HG03103 (cell line): Measurements from ENCODE around the gene PAX8.
"Not testable (repeated sequence)": the region's sequence is repeated elsewhere in the genome, so short reads cannot be mapped to it uniquely, and the experiment has no call there.

Experiments used
- ATAC-seq: cut with Tn5 transposase; IDR thresholded peaks from one replicate; pipeline ENCODE4 v1.9.1; 2021; ENCODE audit warnings: low read depth; ENCODE audit not compliant: unreplicated experiment

The PAX8 gene

DNA sequence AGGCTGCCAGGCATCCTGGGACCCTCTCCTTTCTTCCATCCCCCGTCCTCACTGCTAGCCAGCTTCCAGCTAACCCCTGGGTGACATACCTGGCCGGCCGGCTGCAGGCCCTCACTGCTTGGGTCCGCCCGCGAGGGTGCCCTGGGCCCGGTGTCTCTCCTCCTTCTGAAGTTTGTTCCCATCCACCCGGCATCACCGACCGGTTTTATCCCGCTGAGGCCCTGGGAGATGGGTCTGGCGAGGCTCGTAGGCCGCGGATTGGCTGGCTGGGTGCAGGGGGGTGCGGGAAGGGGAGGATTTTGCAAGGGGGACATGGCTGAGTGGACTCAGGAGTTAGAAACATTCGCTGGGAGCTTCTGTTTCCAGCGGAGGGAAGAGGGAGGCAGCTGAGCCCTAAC, at the start of gene PAX8:
Gene PAX8, minus strand, starts transcription at position 180 of the 398 bp plus-strand sequence. CDS start 527 bp downstream, outside the sequence.
- no peak for ATAC-seq

DNA sequence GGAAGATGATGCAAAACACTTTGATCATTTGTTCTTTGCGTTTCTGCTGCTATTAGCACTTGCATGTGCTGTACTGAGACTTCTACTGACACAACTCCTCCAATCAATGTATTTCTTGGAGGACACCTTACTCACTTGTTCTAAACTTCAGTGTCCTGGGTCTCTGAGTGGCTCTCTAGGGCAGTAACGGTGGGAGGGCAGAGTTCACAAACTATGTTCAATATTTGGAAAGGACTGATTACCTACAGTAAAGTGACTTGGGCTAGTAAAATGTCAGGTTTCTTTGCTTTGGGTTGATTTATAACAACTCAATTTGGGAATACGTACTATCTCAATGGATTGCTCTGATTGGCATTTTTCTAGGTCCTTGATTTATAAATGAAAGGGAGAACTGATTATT, 49.3 kb upstream of the PAX8 start:
- ATAC-seq: no peak

GRCh38 chr2:113325161-113325731, 46.5 kb upstream of the PAX8 start:
- not testable (repeated sequence) for ATAC-seq

- no peak for ATAC-seq
These were observed 46.0 kb upstream of the PAX8 start for GRCh38 chr2:113324684-113325160.

DNA sequence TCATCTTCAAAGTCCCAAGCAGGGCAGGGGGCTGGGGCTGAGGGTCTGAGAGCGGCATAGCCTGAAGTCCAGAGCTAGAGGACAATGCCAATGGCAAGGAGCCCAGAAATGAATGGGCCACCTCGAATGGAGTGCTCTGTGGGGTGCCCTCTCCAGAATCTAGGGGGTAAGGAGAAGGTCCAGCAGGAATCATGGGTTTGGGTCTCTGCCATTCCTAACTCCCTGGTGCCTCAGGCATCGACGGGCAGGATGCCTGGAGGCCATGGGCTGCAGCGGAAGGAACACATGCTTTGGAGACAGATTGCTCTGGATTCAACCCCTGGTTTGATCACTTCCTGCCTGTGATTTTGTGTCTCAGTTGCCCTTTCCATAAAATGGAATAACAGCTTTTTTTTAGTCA, 44.4 kb upstream of the PAX8 start:
- ATAC-seq: not testable (repeated sequence)

- not testable (repeated sequence) for ATAC-seq
These were observed 41.4 kb upstream of the PAX8 start for GRCh38 chr2:113320106-113320505.

- ATAC-seq: not testable (repeated sequence)
These were observed 40.2 kb upstream of the PAX8 start for GRCh38 chr2:113318941-113319340.

DNA sequence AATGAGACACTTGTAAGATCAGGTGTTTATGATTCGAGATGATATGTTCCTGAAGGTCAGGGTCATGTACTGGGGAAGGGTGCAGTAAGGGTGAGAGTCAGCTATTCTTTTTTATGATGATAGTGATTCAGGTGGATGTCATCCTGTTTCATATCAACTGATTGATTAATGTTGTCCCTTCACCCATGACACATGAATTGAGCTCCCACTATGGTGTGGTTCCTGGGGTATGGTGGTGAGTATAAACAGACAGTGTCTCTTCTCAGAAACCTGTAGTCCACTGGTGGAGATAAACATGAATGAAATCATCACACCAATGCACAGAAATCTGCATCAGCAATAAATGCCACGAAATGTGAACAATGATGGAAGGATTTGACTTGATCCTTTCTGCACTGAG, 37.4 kb upstream of the PAX8 start:
- ATAC-seq: no peak

DNA sequence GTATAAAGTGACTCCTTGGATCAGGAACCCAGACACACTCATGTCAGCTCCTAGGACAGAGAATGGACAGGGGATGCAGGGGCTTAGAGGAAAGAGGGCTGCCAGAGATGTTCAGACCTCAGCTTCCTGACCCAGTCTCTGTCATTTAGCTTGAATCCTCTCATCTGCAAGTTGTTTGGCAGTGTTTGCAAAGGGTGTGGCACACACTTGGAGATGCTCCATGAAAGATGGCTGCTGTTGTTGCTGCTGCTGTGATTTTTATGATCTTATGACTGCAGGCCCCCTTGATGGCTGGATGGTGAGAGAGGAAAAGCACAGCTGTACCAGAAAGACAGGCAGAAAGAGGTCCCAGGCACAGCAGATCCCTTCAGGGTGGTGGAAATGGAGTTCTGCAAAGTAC, 35.9 kb upstream of the PAX8 start:
- ATAC-seq: not testable (repeated sequence)

DNA sequence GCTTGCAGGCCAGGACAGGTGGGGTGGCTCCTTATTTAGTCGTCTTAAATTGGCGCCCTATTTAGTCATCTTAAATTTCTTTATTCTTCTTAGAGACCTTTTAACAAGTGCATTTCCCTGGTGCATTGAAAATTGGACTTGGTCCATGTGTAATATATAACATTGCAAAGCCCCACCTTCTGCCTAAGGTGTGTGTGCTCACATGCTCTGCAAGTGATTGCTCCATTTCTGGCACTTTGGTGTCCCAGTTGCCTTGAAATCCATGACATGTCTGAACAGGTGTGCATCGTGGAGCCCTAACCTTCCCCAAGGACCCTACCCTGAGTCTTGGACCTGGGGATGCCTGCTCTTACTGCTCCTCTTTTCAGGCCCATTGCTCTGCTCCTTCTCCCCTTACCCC, 35.5 kb upstream of the PAX8 start:
- not testable (repeated sequence) for ATAC-seq

DNA sequence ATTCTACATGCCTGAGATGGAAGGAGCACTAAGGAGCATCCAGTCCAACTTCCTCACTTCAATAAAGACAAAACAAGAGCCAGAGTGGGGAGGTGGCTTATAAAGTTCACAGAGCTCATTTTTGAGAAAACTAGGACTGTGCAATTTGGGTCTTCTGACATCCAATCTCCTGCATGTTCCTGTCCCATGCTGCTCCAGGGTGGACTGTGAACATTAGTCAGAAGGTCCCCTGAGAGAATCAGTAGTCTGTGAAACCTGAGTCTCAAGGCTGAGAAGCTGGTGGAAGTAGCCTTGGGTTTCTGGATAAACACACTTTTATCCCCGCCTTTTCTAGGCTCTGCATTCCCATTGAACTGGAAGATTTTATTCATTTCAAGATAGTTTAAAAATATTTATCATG, 33.1 kb upstream of the PAX8 start:
- not testable (repeated sequence) for ATAC-seq

- ATAC-seq: not testable (repeated sequence)
These were observed 32.5 kb upstream of the PAX8 start for GRCh38 chr2:113311191-113311590.

DNA sequence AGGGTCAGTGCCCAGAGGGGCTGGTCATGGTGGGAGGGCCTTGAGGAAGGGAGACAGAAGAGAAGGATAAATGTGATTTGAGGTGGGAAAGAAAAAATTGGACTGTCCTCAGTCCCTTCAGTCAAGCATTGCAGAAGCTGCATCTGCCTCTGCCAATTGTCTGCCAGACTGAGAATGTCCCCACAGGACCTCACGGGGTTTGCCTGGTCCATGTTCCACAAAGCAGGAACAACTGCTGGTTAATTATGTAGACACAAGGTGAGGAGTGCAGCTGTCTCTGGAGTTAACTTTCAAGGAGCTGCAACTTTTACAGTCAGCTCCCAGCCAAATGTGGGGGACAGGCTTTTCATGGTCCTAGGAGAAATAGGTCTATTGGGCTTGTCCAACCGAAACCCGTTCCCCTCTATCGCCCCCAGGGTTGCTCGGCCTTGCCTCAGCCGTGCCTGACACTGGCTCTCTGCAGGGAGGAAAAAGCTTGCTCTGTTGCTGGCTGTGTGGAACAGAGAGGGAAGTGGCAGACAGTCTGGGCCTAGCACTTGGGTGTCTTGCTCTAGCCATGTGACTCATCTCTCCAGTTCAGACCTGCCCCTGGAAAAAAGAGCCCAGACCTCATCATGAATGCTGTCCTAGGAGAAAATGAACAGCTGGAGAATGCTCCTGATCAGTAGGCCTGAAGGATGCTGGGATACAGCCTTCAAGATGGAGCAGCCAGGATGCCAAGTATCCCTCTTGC, 31.1 kb upstream of the PAX8 start:
- no peak for ATAC-seq

DNA sequence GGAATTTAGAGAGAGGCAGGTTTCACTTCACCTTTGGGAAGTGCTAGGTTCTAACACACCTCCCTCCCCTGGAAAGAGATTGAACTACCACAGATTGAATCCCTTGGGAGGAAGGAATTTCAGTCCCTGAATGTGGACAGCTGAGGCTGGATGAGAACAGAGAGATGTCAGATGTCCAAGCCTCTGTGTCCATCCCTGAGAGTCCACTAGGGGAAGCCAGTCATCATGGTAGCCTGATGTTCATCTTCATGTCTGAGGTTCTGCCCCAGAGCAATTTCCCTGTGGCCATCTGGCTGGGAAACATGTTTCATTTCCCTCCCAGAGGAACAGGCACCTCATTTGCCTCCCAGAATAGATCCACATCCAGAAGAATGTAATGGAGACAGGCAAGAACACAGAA, 30.1 kb upstream of the PAX8 start:
- not testable (repeated sequence) for ATAC-seq

DNA sequence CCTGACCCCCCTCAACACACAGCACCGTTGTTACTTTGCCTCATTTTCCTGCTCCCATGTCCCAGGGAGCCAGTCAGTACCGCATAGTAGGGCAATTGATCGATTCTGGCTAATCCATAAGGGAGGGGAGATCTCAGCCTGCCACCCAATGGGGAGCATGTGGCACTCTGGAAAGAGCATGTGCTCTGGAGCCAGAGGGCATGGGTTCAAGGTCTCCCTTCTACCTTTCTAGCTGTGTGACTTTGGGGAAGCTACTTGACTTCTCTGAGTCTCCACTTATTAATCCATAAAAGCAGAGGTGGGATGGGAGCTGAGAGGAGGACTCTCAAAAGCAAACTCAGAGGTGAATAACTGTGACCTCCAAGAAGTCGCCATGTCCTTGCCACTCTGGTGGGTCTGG, 27.5 kb upstream of the PAX8 start:
- not testable (repeated sequence) for ATAC-seq

DNA sequence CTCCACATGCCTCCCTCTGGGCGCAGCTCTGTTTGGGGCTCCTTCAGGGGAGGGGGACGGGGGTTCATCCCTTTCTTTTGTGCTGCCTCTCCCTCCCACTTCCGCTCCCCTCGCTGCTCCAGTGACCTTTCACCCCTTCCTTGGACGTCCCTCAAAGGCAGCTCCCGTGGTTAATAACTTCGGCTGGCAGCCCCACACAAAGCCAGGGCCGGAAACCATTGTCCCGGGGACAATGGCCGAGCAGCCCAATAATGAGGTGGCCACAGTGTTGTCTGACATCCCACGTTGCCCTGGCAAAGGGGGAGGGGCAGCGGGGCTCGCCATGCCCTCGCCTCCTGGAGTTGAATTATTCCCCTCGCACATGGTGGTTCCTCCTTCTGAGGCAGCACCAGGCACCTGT, 27.0 kb upstream of the PAX8 start:
- ATAC-seq: not testable (repeated sequence)

GRCh38 chr2:113305146-113305545, 26.4 kb upstream of the PAX8 start:
- ATAC-seq: no peak

DNA sequence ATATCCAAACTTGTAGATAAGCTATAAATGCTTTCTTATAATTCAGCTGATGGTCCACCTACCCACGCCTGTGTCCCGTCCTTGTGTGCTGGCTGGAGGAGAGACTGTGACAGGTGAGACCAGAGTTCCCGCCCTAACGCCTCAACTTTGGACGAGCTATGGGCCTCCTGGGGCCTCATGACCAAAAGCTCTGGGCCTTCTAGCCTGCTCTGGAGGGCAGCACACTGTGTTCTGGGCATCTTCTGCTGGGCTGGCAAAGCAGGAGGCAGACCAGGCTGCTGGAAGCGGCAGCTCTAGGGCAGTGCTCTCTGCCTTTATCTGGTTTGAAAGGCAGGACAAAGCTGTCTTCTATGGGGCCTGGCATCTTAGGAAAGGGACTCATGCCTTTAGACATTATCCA, 26.0 kb upstream of the PAX8 start:
- ATAC-seq: no peak

DNA sequence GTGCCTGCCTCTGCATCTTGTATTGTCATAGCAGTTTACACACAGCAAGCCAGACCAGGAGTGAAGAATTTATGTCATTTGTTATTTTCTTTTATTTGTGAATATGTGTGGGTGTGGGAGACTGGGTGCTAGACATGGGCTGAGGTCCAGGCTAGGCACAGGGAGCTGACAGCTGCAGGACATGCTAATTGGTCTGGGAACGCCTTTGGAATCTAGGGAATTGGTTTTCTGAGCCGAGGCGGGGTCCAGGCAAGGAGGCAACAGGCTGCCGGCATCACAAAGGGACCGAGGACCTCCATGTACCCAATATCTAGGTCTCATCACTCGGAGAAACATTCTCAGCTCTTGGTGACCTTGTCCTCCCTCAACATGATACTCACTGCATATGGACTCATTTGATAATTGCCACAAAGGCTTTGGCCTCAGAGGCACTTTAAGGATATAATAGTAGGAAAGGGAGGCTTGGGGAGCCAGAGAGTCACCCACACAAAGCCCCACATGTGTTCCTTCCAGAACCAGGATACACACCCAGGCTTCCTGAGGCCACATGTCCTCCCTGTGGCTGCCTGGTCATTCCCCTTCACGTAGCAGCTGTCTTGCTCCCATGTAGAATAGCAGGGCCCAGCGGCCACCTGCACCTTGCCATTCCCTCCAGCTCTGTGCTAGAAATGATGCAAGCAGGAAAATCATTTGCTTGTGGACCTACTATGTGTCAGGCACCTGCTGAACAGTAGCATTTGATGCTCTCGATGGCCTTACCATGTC, 23.7 kb upstream of the PAX8 start:
- not testable (repeated sequence) for ATAC-seq

- no peak for ATAC-seq
These were observed 21.6 kb upstream of the PAX8 start for GRCh38 chr2:113300281-113300680.

GRCh38 chr2:113298176-113298575, 19.5 kb upstream of the PAX8 start:
- no peak for ATAC-seq
